NCI-H2196 treated with DMSO at 0.1 percent for 48 hours (cell line): ENCODE results near the gene SERINC3.
"Not testable (repeated sequence)": the region's sequence is repeated elsewhere in the genome, so short reads cannot be mapped to it uniquely, and the experiment has no call there.

Experiments
- DNase-seq: peaks from one replicate; lab custom pipeline; 2025; ENCODE audit not compliant: unreplicated experiment; lab: John Stamatoyannopoulos, UW

Gene SERINC3

DNA sequence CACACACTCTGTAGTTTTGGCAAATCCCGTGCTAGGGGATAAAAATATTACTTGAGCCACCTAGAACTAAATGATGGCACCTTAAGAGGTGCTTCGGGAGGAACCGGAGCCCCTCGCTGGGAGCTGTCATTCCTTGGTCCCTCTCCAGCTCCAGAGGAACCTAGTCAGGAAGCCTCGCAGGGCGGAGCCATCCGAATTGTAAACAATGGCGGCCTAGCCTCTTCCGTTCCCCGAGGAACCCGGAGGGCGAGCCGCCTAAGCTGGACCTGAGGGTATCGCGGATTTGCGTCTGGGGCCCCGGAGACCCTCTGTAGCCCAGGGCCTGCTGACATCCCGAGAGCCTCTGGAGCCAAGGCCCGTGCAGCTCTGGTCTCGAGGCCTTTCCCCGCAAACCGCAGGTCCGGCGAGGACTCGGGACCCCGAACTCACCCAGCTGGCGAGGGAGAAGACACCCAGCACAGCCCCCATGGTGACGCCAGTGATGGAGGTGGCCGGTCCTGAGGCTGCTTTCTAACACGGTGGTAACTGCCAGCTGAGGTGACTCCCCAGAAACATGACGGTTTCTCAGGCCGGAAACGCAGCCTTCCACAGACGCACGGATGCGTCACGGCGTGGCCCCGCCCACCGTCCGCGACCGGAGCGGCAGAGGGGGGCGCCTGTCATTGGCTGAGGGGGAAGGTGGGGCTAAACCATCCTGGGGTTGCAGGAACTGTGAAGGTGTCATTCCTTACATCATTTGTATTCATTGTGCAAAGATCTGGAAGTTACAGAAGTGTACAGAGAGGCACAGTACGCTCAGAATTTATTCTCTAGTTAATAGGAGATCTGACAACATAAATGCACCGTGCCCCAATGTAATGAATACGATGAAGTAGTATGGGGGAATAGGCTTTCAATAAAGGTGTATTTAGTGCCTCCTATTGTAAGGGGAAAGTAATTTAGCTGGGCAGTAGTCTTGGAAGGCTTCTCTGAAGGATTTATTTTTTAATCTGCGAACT, at the start of gene SERINC3:
Gene SERINC3 (minus strand): TSS at position 587 of the 998 bp plus-strand sequence. CDS start 119 bp downstream, at position 468.
- DNase-seq = peak; percentile 88

GRCh38 chr20:44571362-44571988, 49.6 kb upstream of the SERINC3 start:
- DNase-seq = no peak

DNA sequence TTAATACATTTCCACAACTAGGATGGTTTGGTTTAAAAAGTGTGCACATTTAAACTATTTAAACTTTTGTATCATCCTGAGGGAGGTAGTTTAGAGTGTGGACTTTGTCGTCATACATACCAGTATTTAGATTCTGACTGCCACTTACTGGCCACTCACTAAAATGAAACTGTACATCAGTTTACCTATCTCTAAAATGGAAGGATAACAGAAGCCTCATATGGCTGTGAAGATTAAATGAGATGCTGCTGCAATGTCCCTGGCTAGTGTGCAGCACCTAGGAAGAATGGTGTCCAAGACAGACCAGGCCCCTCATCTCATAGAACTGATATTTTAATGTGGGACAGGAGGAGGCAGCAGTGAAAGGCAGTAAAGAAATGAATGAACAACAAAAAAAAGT, 48.5 kb upstream of the SERINC3 start:
- no peak for DNase-seq

GRCh38 chr20:44566811-44567210, 44.9 kb upstream of the SERINC3 start:
- DNase-seq = no peak

- no peak for DNase-seq
Measured at GRCh38 chr20:44566018-44566417, 44.1 kb upstream of the SERINC3 start.

- DNase-seq = no peak
Measured at GRCh38 chr20:44561876-44562275, 40.0 kb upstream of the SERINC3 start.

DNA sequence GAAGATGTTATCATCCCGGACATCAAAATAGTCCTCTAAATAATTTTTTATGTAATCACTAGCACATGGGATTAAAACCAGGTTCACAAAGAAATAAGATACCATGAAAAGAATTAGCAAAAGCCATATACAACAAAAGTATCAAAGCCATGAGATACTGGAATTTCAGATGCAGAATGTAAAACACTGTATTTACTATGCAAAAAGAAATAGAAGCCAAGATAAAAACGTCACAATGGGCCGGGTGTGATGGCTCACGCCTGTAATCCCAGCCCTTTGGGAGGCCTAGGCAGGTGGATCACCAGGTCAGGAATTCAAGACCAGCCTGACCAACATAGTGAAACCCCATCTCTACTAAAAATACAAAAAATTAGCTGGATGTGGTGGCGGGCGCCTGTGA, 38.9 kb upstream of the SERINC3 start:
- DNase-seq = not testable (repeated sequence)

DNA sequence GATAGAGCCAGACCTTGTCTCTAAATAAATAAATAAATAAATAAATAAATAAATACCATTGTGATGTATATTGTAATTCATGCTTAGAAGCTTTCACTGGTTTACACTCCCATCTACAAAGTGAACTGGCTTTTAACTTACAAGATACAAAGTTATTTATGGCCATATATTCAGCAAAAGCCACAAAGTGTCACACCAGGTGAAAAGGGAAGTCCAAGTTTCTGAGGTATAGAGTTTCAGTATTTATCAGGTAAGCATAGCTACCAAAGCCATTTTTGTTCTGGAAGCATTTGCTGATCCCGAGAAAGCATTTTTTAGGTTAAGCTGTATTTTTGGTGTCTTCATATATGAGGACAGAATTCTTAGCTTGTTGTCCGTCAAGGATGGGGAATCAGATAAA, 38.4 kb upstream of the SERINC3 start:
- DNase-seq = no peak

- no peak for DNase-seq
Measured at GRCh38 chr20:44559302-44559701, 37.4 kb upstream of the SERINC3 start.

DNA sequence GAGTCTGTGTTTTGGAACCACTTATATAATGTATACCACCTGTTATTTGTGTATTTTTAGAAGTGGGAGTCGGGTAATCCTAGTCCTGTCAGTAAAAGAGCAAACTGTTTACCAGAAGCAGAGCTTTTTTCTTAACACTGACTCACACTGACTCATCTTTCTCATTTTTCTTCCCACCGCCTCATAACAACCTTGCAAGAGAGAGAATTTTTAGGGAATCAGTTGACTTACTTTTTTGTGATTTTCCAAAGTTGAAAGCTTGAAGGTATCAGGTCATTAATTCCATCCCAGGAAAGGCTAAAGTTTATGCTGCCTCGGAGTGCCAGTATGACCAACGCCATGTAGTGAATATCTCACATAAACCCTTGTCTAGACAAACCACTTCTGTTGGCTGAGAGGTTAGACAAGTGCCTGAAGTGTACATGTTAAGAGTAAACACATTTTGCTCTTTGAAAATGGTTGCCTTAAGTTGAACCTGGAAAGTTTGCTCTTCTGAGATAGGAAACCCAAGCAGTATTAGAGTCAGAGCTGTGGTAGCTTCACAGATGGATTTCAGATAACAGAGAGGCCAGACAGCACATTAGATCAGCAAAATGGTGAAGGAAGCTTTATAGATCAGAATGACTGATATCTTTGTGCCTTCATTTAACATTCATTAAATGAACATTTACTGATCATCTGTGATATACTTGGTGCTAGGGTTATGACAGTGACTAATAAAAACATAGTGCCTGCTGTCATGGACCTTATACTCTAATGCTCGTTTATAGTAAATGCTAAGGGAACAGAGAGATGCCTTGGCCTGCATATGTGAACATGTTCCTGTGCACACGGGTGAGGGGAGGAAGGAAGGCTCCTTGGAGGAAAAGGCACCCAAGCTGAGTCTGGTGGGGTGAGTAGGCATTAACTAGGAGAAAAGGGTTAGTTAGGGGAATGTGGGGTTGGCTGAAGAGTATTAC, 31.4 kb upstream of the SERINC3 start:
- DNase-seq = no peak

DNA sequence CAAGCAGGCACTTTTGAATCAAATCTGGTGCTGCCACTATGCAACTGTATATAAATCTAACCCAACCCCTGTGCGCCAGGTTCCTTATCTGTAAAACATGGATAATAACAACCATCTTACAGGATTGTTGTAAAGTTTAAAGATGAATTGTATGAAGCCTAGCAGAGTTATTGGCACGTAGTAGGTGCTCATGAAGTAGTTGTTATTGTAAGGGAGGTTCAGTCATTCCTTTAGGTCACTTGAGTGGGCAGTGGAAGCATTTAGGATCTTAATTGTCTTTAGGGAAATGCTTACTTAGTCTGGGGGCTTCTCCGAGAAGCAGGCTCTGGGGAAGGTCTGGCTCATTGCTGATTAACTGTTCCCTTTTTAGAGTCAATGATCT, 30.7 kb upstream of the SERINC3 start:
- DNase-seq = no peak

DNA sequence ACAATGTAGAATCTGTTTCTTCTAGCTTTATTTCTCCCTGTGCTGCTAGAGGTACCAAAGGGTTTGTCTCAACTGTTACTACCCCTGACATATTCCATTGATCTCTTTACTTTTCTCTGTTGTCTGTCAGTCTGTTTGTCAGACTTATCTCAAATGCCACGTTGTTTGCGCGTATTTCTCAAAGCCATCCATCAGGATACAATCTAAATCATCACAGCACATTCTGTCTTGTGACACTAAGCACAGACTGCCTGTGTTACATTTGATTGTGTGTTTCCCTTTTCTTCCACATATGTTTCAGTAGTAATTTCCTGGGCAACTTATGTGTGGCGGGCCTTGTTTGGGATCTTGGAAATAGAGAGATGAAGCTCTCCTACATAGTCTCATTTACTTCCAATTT, 30.2 kb upstream of the SERINC3 start:
- no peak for DNase-seq

GRCh38 chr20:44549123-44549522, 27.3 kb upstream of the SERINC3 start:
- no peak for DNase-seq

DNA sequence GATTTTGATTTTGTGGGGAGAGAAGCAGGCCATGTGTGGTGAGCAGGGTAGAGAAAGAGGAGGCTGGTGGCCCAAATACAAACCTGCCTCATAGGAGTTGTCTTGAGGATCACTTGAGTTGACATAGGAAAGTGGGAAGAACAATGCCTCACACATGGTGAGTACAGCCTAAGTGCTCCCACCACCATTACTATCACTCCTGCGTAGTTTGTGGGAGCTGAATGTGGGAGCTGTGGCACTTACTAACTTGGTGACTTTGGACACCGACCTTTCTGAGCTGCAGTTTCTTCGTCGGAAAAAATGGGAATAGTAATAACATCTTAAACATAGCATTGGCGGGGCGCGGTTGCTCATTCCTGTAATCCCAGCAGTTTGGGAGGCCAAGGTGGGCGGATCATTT, 25.5 kb upstream of the SERINC3 start:
- no peak for DNase-seq

GRCh38 chr20:44544263-44544662, 22.4 kb upstream of the SERINC3 start:
- no peak for DNase-seq

DNA sequence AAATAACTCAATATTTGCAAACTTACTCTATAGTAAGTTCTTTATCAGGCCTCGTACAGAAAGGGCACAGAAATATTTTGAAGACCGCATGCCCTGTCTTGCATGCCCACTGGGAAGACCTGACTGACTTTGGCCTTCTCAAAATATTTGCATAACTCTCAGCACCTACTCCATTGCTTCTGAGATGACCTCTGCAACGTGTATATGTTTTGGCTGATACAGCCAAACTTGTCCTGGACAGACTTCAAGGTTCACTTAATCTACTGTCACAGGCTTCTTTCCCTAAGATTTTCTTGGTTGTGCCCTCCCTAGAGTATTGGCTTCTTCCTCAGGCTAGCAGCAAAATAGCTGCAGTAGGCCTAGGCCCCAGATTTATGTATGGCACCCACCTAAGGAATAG, 21.5 kb upstream of the SERINC3 start:
- no peak for DNase-seq

- DNase-seq = no peak
Measured at GRCh38 chr20:44542890-44543289, 21.0 kb upstream of the SERINC3 start.

DNA sequence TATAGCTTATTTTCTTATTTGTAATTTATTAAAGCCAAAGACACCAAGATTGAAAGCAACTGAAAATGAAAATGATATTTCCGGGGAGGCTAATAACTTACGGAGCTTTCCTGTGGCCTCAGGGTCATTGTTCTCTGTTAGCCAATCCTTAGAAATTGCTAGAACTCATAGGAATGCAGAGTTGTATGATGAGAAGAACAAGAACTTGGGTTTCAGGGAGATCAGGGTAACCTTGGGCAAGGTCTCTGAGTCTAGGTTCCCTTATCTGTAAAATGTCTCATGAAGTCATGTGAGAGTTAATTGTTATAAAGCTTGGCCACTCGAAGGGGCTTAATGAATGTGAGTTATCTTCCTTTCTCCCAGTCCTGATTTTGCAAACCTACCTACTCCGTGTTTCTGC, 20.1 kb upstream of the SERINC3 start:
- no peak for DNase-seq

- DNase-seq = no peak
Measured at GRCh38 chr20:44540834-44541233, 19.0 kb upstream of the SERINC3 start.

DNA sequence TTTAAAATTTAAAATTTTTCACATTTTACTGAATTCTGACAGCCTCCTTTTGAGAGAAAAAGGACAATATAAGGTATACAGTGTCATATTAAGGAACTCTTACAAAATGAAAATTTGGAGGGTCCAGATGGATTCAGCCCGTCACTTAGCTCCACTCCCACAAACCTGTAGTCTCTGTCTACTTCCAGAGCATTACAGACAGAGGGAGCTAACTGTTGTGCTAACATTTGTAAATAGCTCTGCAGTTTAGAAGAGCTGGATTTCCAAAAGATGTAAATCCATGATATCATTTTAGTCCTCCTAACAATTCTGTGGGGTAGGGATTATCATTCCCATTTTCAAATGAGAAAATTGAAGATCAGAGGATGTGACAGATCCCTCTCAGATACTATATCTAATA, 16.1 kb upstream of the SERINC3 start:
- DNase-seq = no peak

- no peak for DNase-seq
Measured at GRCh38 chr20:44536175-44536574, 14.3 kb upstream of the SERINC3 start.
